NCI-H774 (cell line): ENCODE data around the gene NPHS1.
"Not testable (repeated sequence)": the region's sequence is repeated elsewhere in the genome, so short reads cannot be mapped to it uniquely, and the experiment has no call there.

ENCODE experiments used
- DNase-seq: peaks from one replicate; lab custom pipeline; 2025; lab: John Stamatoyannopoulos, UW

The NPHS1 gene, protein sequence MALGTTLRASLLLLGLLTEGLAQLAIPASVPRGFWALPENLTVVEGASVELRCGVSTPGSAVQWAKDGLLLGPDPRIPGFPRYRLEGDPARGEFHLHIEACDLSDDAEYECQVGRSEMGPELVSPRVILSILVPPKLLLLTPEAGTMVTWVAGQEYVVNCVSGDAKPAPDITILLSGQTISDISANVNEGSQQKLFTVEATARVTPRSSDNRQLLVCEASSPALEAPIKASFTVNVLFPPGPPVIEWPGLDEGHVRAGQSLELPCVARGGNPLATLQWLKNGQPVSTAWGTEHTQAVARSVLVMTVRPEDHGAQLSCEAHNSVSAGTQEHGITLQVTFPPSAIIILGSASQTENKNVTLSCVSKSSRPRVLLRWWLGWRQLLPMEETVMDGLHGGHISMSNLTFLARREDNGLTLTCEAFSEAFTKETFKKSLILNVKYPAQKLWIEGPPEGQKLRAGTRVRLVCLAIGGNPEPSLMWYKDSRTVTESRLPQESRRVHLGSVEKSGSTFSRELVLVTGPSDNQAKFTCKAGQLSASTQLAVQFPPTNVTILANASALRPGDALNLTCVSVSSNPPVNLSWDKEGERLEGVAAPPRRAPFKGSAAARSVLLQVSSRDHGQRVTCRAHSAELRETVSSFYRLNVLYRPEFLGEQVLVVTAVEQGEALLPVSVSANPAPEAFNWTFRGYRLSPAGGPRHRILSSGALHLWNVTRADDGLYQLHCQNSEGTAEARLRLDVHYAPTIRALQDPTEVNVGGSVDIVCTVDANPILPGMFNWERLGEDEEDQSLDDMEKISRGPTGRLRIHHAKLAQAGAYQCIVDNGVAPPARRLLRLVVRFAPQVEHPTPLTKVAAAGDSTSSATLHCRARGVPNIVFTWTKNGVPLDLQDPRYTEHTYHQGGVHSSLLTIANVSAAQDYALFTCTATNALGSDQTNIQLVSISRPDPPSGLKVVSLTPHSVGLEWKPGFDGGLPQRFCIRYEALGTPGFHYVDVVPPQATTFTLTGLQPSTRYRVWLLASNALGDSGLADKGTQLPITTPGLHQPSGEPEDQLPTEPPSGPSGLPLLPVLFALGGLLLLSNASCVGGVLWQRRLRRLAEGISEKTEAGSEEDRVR (N-terminal part only)

DNA sequence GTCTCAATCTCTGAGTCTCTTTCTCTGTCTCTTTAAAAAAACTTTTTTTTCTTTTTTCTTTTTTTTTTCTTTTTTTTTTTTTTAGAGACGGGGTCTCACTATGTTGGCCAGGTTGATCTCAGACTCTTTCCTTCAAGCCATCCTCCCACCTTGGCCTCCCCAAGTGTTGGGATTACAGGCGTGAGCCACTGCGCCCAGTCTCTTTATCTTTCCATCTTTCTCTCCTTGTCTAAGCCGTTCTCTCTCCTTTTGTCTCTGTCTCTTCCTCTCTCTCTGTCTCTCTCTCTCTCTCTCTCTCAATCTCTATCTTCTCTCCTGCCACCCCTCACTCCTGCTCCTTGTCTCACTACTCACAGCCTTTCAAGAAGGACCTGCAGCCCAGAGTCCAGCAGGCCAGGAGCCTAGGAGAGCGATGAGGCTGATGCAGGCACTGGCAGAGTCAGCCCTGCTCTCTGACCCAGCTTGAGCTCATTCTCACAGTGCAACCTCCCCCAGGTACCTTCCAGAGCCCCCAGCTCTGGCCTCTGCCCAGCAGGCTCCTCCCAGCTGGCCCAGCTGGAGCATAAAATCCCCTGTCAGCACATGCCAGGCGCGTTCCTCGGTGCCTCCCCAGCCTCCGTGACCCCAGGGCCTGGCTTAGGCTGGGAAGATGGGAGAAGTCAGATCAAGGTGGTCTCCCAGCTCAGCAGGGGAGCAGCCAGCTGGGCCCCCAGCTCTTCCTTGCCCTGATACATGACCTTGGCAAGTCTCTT is at the start of gene NPHS1:
NPHS1 (minus strand) TSS at position 476 of the 752 bp plus-strand sequence. CDS start 667 bp downstream, outside the sequence.
- DNase-seq, result no peak

DNA sequence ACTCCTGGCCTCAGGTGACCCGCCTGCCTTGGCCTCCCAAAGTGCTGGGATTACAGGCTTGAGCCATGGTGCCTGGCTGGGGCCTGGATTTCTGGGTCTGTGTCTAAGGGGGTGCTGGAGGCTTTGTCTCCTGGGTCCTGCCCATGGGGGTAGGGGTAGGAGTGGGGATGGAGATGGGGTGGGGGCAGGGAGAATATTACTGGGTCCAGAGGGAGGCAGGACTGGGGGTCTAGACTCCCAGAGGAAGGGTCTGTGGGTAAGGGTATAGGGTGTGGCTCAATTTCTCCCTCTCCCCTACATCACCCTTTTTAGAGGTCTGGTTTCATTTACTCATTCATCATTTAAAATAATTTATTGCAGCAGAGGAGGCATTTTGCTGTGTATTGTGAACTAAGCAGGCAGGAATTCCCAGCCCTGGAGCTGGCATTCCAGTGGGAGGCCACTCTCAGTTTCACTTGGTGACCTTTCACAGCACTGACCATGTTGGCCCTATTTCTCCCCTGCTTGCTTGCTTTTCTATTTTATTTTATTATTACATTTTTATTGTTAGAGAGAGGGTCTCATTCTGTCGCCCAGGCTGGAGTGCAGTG is 48.8 kb upstream of the NPHS1 start:
- no peak for DNase-seq

DNA sequence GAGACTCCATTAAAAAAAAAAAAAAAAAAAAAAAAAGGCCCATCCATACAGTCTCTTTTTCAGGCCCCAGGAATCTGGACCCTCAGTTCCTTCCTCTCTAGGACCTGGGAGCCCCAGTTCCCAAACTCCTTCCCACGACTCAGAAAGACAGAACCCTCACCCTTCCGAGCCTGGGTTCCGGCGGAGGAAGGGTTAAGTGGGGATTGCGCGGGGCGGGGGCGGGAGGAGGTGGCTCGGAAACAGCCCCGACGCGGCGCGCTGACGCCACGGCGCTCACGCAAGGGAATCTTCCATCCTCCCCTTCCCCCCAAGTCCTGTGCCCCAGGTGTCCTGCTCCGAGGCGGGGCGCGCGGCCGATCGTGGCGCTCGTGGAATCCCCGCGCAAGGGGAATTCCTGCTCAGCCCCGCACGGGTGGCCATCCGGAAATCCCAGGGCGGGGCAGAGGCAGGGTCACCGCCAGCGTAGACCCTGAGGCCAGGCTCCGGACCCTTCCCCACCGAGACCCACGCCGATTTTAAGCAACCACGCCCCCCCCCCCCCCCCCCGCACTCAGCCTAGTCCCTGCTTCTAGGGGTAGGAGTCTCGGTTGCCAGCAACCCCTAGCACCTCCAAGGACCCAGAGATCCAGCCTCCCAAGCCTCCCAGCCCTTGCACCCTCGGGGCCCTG is 47.4 kb upstream of the NPHS1 start:
- peak; percentile 62 for DNase-seq

DNA sequence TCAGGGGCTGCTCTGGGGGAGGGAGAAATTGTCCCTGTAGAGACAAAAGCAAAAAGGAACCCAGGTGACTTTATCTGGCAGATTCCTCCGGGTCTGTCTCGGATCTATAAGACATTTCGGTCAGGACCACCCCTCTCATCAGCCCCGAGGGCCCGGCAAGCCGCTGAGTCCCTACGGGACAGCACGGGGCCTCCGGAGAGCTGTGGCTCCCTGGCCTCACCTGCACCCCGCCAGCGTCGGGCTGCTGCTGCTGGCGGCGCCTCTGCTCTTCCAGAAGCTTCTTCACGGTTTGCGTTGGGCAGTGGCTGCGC is 46.1 kb upstream of the NPHS1 start:
- no peak for DNase-seq

DNA sequence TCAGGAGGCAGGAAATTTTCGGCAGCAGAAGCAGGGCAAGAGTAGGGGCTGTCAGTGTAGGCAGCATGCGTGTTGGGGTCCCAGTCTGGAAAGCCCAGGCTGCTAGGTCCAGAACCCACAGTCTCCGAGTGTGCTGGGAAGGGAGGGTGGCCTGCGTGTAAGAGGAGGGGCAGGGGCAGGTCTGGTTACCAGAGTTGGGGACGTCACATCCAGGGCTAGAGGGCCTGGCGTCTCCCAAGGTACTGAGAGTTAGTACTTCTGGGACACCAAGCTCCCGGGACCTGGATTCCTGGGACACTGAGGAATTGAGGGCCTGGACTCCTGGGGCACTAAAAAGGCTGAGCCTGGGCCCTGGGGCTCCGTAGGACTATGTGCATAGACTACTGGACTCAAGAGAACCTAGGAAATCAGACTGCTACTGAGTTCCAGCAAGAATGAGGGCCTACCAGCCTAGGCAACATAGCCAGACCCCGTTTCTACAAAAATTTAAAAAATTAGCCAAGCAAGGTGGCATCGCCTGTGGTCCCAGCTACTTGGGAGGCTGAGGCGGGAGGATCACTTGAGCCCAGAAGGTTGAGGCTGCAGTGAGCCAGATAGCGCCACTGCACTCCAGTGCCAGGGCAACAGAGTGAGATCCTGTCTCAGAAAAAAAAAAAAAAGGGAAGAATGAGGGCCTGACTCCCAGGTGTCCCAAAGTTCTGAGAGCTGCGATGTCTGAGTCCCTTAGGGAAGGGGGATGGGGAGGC is 45.6 kb upstream of the NPHS1 start:
- no peak for DNase-seq

DNA sequence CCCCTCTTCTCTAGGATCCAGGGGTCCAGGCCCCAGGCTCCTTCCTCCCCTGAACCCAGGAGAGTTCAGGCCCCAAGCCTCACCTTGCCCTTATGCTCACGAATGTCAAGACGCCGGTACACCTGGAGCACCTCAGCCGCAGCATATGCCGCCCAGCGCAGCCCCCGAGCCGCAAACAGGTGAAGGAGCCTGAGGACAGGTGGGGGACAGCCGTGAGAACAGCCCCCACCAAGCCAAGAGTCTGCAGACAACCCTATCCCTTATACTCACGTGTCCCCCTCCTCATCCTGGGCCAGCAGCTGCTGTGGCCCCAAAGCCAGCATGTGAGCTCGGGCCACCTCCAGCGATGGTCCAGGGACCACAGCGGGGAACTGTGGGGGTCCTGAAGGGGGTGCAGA is 44.3 kb upstream of the NPHS1 start:
- no peak for DNase-seq

DNA sequence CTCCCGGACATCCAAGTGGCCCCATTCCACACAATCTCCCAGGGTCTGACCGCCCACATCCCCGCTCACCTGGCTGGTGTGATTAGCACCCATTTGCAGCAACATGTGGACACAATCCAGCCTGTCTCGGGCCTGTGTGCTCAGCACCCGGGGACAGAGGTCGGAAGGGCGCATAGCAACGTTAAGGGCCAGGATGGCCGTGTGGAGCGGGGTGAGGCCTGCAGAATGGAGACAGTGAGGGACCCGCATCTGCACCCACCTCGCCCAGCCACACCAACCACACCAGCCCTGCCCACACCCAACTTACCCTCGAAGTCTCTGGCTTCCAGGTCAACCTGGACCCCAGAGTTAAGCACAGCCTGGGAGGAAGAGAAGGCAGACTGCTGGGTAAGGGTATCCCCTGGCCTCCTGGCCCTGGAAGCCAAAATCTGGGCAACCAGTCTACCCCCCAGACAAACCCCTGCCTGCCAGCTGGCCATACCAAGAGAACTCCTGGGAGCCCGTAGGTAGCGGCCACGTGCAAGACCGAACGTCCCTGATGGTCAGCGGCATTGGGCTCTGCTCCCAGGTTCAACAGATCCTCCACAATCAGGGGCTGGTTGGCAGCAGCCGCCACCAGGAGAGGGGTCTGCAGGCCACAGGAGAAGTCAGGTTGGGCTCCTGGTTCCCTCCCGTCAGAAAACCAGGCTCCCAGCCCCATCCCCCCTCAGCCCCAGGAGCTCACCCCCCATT is 43.8 kb upstream of the NPHS1 start:
- no peak for DNase-seq

DNA sequence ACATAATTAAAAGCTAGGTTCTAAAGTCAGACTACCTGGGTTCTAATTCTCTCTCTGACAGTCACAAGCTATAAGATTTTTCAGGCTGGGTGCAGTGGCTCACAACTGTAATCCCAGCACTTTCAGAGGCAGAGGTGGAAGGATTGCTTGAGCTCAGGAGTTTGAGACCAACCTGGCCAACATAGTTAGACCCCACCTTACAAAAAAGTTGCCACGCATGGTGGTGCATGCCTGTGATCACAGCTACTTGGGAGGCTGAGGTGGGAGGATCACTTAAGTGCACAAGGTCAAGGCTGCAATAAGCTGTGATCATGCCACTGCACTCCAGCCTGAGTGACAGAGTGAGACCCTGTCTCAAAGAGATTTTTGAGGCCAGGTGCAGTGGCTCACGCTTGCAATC is 42.0 kb upstream of the NPHS1 start:
- no peak for DNase-seq

DNA sequence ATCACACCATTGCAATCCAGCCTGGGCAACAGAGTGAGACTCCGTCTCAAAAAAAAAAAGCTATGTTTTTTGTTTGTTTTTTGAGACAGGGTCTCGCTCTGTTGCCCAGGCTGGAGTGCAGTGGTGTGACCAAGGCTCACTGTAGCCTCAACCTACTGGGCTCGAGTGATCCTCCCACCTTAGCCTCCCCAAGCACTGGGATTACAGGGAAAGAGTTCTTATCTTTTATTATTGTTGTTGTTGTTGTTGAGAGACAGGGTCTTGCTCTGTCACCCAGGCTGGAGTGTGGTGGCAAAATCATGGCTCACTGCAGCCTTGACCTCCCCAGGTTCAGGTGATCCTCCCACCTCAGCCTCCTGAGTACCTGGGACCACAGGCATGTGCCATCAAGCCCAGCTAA is 39.5 kb upstream of the NPHS1 start:
- not testable (repeated sequence) for DNase-seq

DNA sequence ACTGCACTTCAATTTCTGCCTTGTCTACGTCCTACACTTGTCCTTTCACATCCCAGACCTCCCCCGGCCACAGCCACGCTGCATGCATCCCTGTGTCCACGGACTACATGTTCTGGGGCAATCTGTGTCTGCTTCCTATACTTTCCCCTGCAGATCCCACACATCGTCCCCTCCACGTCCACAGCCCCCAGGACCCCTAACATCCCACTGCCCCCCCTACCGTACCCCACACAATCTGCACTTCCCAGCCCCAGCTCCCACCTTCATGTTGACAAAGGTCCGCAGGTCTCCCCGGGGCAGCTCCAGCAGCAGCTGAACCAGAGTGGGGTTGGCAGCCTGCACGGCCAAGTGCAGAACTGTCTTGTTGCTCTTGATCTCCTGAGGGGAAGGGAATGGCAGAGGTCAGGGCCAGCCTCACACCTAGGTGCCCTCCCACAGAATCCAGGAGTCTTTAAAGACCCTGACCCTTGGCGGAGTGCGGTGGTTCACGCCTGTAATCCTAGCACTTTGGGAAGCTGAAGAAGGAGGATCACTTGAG is 37.9 kb upstream of the NPHS1 start:
- no peak for DNase-seq

DNA sequence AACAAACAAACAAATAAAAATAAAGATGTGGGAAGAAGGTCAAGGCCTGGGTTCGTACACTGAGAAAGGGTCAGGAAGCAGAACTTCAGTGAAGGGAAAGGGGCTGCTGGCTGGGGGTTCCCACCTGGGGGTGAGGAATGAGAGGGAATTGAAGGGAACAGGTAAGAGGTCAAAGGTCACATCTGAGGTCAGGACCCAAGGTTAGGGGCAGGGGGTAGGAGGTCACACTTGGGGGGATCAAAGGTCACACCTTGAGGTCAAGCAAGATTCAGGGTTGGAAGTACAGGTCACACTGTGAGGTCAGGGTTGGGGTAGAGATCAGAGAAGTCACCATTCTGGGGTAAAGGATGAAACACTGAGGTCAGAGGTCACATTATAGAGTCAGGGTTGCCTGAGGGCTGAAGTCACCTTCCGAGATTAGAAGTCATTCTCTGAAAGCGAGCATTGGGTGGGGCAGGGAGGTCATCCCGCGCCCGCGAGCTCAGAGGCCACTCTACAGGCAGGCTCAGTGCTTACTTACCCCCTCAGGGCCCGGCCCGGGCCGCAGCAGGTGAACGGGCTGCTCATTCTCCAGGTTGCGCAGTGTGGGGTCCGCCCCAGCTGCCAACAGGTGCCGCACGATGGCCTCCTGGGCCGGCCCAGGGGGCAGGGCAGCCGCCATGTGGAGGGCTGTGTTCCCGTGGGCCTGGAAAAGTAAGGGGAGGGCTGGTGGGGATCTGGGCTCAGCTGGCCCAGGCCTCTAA is 37.2 kb upstream of the NPHS1 start:
- no peak for DNase-seq

DNA sequence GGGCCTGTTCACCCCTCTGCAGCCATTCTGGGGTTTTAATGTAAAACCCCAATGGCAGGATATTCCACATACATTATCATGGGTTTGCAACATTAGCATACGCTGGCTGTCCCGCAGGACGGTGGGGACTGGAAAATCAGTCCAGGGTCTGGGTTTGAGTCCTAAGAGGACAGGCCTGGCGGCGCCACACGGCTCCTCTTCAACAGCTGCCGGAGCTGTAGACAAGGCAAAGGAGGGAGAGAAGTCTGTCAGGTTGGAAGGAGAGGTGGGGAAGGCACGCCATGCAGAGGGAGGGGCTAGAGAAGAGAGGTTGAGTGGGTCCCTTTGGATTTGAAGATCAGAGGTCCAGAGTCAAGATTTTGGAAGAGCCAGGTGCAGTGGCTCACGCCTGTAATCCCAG is 36.1 kb upstream of the NPHS1 start:
- no peak for DNase-seq

DNA sequence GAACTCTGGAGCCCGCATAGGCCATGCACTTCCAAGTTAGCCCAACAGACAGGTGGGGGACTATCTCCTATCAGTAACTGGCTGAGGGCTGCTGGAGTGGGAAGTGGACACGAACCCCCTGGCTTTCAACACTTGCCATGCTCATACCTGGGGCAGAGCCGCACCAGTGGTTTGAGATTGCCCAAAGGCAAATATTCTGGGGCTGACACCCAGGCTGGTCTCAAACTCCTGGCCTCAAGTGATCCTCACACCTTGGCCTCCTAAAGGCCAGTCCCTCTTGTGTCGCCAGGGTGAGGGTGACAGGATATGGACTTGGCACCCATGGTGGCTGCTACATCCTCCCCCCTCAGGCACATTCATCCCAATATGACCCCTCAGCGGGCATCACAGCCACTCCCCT is 34.9 kb upstream of the NPHS1 start:
- no peak for DNase-seq

DNA sequence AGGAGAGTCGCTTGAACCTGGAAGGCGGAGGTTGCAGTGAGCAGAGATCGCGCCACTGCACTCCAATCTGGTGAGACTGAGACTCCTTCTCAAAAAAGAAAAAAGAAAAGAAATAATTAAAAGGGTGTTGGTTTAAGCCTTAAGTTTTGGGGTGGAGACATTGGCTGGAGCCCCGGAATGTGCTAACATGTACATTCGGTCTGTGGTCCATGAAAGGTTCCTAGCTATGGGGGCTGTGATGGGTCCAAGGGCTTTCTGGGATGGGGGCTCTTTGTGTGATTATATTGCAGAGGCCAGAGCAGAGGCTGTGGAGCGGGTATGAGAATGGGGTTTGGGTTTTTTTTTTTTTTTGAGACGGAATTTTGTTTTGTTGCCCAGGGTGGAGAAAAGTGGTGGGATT is 33.6 kb upstream of the NPHS1 start:
- no peak for DNase-seq

DNA sequence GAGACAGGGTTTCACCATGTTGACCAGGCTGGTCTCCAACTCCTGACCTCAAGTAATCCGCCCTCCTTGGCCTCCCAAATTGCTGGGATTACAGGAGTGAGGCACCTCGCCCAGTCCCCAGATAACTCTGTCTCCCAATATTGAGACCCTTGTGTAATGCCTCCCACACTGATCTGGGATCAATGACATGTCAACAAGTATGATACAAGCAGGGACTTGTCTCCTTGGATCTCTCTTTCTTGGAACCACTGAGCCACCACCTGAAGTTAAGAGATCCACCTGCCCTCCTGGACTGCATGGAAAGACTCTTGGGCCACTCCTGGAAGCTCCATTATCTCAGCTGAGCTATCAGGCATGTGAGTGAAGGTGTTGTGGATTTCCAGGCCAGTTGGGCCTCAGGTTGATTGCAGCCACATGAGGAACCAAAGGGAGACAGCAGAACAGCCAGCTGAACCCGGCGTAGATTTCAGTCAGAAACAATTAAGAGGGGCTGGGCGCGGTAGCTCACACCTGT is 33.0 kb upstream of the NPHS1 start:
- DNase-seq, result no peak

DNA sequence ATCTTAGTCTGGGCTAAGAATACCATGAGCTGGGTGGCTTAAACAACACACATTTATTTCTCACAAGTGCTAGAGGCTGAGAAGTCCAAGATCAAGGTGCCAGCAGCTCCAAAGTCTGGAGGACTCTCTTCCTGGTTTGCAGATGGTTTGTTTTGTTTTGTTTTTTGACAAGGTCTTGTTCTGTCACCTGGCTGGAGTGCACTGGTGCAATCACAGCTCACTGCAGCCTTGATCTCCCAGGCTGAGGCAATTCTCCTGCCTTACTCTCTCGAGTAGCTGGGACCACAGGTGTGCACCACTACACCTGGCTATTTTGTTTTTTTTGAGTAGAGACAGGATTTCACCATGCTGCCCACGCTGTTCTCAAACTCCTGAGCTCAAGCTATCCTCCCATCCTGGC is 31.6 kb upstream of the NPHS1 start:
- DNase-seq, result no peak

DNA sequence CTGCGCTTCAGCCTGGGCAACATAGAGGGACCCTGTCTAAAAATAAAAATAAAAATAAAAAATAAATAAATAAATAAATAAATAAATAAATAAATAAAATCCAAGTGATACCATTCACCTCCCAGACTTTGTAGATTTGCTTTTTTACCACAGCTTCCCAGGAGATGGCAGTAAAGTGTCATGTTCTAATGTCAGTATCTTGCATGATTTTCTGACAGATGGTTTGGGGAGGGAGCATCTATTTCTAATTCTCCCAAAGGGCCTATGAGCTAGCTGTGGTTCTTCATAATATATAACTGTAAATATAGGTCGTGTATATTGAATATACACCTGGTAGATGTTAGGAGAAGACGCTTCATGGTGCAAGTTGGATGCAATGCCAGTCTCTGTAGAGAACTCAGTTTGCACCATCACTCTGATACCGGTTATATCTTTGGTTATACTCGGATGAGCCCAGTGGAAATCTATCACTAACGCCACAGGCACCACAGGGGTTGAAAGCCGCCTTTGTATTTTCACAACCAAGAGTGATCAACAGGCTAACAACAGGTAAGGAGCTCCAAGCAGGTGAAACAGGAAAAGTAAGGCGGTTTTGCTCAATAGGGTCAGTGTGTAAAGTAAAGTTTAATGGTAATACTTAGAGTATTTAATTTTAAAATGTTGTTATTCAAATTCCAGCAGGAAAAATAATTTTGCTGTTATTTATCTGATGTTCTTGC is 30.0 kb upstream of the NPHS1 start:
- DNase-seq, result peak; percentile 54

DNA sequence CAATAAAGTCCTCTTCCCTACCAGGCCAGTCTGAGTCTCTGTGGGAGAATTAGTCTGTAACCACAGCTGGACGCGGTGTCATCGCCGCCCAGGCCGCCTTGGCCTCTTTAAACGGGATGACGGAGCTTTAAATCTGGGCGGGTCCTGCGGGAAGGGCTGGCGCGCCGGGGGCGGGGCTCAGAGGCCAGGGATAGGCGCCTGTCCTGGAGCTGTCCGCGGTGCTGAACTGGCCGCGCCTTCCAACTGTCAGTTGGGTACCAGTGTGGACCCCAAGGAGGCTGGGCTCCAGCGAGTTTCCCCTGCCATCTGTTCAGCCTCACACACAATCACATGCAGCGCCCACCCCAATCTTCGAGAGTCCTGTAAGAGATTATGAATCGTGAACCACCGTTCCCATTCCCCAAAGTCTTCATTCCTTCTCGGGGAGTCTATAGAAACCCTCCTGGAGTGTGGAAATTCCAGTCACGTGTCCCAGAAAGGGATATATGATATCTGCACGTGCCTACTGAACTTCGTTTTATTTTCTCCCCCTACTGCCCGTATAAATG is 27.5 kb upstream of the NPHS1 start:
- DNase-seq, result peak; percentile 48
